ENCODE data around the gene ZBTB9. TPM values are rescaled to one million over a fixed set of nuclear protein-coding genes. Genes with fewer than 3 reads are reported as not detected.

Gene ZBTB9
- total and polyA plus RNA-seq, 8 donors, result 5.8 to 13.6 (median 10.4) TPM

- H3K4me1 ChIP-seq, result peaks cover 0 to 29% of the 10 kb centered on the region in 2 donors
- intact Hi-C loops (cut with DNase I), result no loop called here
- ATAC-seq, result peak; percentile 10
- no peak for DNase-seq
- no peaks in the 10 kb centered on the region for H3K27me3 ChIP-seq
- no peak overlapping the region for H3K4me3 ChIP-seq
- H3K9me3 ChIP-seq, result no peaks in the 10 kb centered on the region
- peak overlapping the region in 1 of 2 donors; percentile 69 for H3K27ac ChIP-seq
- no peak for TF ChIP-seq CTCF (IDR thresholded peaks at IDR 0.05)
- H3K36me3 ChIP-seq, result peaks cover 0 to 54% of the 10 kb centered on the region in 2 donors
Observed at GRCh38 chr6:33445119-33445603, 9.2 kb upstream of the ZBTB9 start.

- ATAC-seq (no peak), DNase-seq (no peak)
- H3K27me3 ChIP-seq, result no peaks in the 10 kb centered on the region
- H3K4me3 ChIP-seq, result no peak overlapping the region
- no peaks in the 10 kb centered on the region for H3K9me3 ChIP-seq
- TF ChIP-seq CTCF (IDR thresholded peaks at IDR 0.05), result no peak
- H3K4me1 ChIP-seq, result peaks cover 0 to 41% of the 10 kb centered on the region in 2 donors
- intact Hi-C loops (cut with DNase I), result no loop called here
- peaks cover 0 to 48% of the 10 kb centered on the region in 2 donors for H3K36me3 ChIP-seq
- peak overlapping the region in 1 of 2 donors; percentile 69 for H3K27ac ChIP-seq
Observed at GRCh38 chr6:33446356-33446755, 8.0 kb upstream of the ZBTB9 start.

- peak overlapping the region in 1 of 2 donors; percentile 73 for H3K27ac ChIP-seq
- no peak for ATAC-seq
- peaks cover 0 to 15% of the 10 kb centered on the region in 2 donors for H3K36me3 ChIP-seq
- no peak overlapping the region for H3K4me3 ChIP-seq
- no peak for TF ChIP-seq CTCF (IDR thresholded peaks at IDR 0.05)
- peaks cover 6 to 63% of the 10 kb centered on the region in 2 donors for H3K4me1 ChIP-seq
- intact Hi-C loops (cut with DNase I), result no loop called here
- no peaks in the 10 kb centered on the region for H3K9me3 ChIP-seq
- DNase-seq, result no peak
- H3K27me3 ChIP-seq, result no peaks in the 10 kb centered on the region
Observed at GRCh38 chr6:33450434-33450833, 3.9 kb upstream of the ZBTB9 start.

- Histone ChIP-seq H3K9me3 (no peaks in the 10 kb centered on the region), H3K36me3 (peaks cover 0 to 18% of the 10 kb centered on the region in 2 donors), H3K4me1 (peaks cover 6 to 59% of the 10 kb centered on the region in 2 donors), H3K4me3 (no peak overlapping the region), H3K27me3 (no peaks in the 10 kb centered on the region), H3K27ac (peak overlapping the region in 1 of 2 donors; percentile 73)
- ATAC-seq, result no peak
- intact Hi-C loops (cut with DNase I), result no loop called here
- no peak for DNase-seq
- no peak for TF ChIP-seq CTCF (IDR thresholded peaks at IDR 0.05)
Observed at GRCh38 chr6:33451606-33452005, 2.8 kb upstream of the ZBTB9 start.

- Histone ChIP-seq H3K27ac (no peak overlapping the region), H3K4me1 (peaks cover 6 to 59% of the 10 kb centered on the region in 2 donors), H3K4me3 (no peak overlapping the region), H3K27me3 (no peaks in the 10 kb centered on the region), H3K9me3 (no peaks in the 10 kb centered on the region), H3K36me3 (peaks cover 0 to 20% of the 10 kb centered on the region in 2 donors)
- ATAC-seq (no peak), DNase-seq (no peak)
- TF ChIP-seq CTCF (IDR thresholded peaks at IDR 0.05), result no peak
- intact Hi-C loops (cut with DNase I), result no loop called here
Observed at GRCh38 chr6:33452496-33452895, 1.9 kb upstream of the ZBTB9 start.
